ACC112 (cell line): Measurements from ENCODE around the gene CDH2.

Experiments
- H2AFZ ChIP-seq: fragments of 200-600 bp; sonication (generic); one replicate; pipeline ENCODE4 v1.6.0; 2017; ENCODE audit warnings: antibody characterized with exemption, low read length; ENCODE audit not compliant: unreplicated experiment
- H3K27ac ChIP-seq: fragments of 200-600 bp; sonication (generic); 2 replicates; pipeline ENCODE4 v1.5.1; 2014; ENCODE audit warnings: low read depth, mild to moderate bottlenecking, antibody characterized with exemption, low read length, moderate library complexity
- H3K27me3 ChIP-seq: fragments of 200-600 bp; sonication (generic); 2 replicates; pipeline ENCODE4 v1.6.1; 2014; ENCODE audit warnings: mild to moderate bottlenecking, antibody characterized with exemption, low read length, moderate library complexity, mixed read lengths; ENCODE audit not compliant: insufficient read depth
- H3K36me3 ChIP-seq: fragments of 200-600 bp; sonication (generic); 2 replicates; pipeline ENCODE4 v1.6.1; 2016; ENCODE audit warnings: mild to moderate bottlenecking, antibody characterized with exemption, low read length, moderate library complexity, mixed read lengths; ENCODE audit not compliant: insufficient read depth
- H3K4me1 ChIP-seq: fragments of 200-600 bp; sonication (generic); one replicate; pipeline ENCODE4 v1.6.1; 2016; ENCODE audit warnings: low read length, mixed read lengths; ENCODE audit not compliant: insufficient read depth, unreplicated experiment, control insufficient read depth
- H3K4me3 ChIP-seq: fragments of 200-600 bp; sonication (generic); 2 replicates; pipeline ENCODE4 v1.5.1; 2014; ENCODE audit warnings: mild to moderate bottlenecking, low read depth, low read length
- H3K79me2 ChIP-seq: fragments of 200-600 bp; sonication (generic); one replicate; pipeline ENCODE4 v1.6.0; 2016; ENCODE audit warnings: low read length; ENCODE audit not compliant: control insufficient read depth, unreplicated experiment, insufficient read depth

CDH2 gene

GRCh38 chr18:28003451-28003850, 173.5 kb downstream of the CDH2 start:
- no peak overlapping the region for H3K4me3 ChIP-seq
- peak overlapping the region; percentile 15 for H2AFZ ChIP-seq
- H3K79me2 ChIP-seq = no peaks in the 10 kb centered on the region
- H3K4me1 ChIP-seq = peaks cover 31% of the 10 kb centered on the region
- no peaks in the 10 kb centered on the region for H3K27me3 ChIP-seq
- H3K27ac ChIP-seq = peak overlapping the region; percentile 39
- 0 out of 2 replicates have a peak, but pooled peaks cover 3% of the 10 kb centered on the region for H3K36me3 ChIP-seq

GRCh38 chr18:28002841-28003240, 174.1 kb downstream of the CDH2 start:
- Histone ChIP-seq H3K79me2 (no peaks in the 10 kb centered on the region), H3K4me3 (no peak overlapping the region), H3K27ac (no peak overlapping the region), H2AFZ (no peak overlapping the region), H3K4me1 (peaks cover 30% of the 10 kb centered on the region), H3K27me3 (no peaks in the 10 kb centered on the region), H3K36me3 (0 out of 2 replicates have a peak, but pooled peaks cover 3% of the 10 kb centered on the region)

DNA sequence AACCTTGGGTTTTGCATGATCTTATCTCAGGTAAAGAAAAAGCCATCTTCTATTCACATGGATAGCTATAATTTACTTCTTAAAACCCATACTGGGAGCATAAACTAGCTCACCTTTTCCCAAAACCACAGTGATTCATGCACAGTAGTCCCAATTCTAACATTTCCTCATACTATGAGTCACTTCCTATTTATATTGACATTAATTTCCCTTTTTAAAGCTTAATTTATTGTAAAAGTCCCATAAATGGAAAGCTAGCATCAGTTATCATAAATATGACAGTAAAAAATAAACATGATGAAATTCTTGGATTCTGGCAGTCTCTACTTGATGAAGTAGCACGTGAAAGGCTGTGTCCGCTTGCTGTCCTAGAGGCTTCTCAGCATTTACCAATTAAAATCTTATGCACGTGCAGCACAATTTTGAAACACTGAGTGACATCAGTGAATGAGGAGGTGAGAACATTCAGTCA, 180.1 kb downstream of the CDH2 start:
- H3K79me2 ChIP-seq = no peaks in the 10 kb centered on the region
- H3K36me3 ChIP-seq = peaks cover 10% of the 10 kb centered on the region; the same call in 1 of the 2 replicates
- H3K4me1 ChIP-seq = peaks cover 15% of the 10 kb centered on the region

GRCh38 chr18:27995770-27996502, 181.0 kb downstream of the CDH2 start:
- H3K79me2 ChIP-seq = no peaks in the 10 kb centered on the region
- peaks cover 10% of the 10 kb centered on the region; the same call in 1 of the 2 replicates for H3K36me3 ChIP-seq
- H3K4me1 ChIP-seq = peaks cover 15% of the 10 kb centered on the region
- H3K27me3 ChIP-seq = no peaks in the 10 kb centered on the region
- no peak overlapping the region for H3K27ac ChIP-seq
- no peak overlapping the region for H3K4me3 ChIP-seq
- no peak overlapping the region for H2AFZ ChIP-seq

More for the DNA sequence above, 180.1 kb downstream of the CDH2 start:
- Histone ChIP-seq H2AFZ (no peak overlapping the region), H3K4me3 (no peak overlapping the region), H3K27ac (no peak overlapping the region), H3K27me3 (no peaks in the 10 kb centered on the region)

DNA sequence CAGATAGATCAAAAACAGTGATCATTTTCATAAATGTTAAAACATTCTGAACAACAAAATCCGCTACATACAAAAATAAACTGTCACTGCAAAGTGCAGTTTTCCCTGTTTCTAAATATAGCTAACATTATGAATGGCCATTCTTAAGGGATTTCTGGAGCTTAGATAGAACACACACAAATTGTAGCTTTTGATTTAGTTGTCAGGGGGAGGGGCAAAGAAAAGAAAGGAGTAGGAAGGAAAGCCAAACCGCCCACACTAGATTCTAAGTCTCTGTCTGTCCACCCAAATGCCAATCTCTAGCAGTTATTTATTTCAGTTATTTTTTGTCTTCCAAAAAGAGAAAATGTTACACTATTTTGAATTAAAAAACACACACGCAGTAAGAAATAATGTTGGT, 182.4 kb downstream of the CDH2 start:
- H3K36me3 ChIP-seq = peaks cover 10% of the 10 kb centered on the region; the same call in 1 of the 2 replicates
- no peak overlapping the region for H3K4me3 ChIP-seq
- H3K79me2 ChIP-seq = no peaks in the 10 kb centered on the region
- no peak overlapping the region for H2AFZ ChIP-seq
- H3K4me1 ChIP-seq = peaks cover 15% of the 10 kb centered on the region
- no peaks in the 10 kb centered on the region for H3K27me3 ChIP-seq
- no peak overlapping the region for H3K27ac ChIP-seq

DNA sequence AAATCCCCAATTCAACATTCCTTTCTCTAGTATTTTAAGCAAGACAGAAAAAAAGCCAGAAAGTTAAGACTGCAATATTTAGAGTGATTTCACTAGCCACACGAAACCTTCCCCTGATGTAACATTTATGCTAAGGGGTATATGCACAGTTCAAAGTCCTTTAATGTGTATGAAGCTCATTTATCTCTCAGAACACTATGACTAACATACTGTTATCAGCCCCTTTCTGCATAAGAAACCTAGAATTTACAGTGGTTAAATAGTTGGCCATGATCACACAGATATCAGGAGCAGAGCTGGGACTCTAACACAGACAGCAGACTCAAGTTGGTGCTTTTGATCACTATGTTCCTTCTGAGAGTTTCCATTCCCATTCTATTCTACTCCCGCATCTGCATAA, 185.5 kb downstream of the CDH2 start:
- peaks cover 3% of the 10 kb centered on the region for H3K4me1 ChIP-seq
- H2AFZ ChIP-seq = no peak overlapping the region
- no peaks in the 10 kb centered on the region for H3K27me3 ChIP-seq
- no peak overlapping the region for H3K4me3 ChIP-seq
- no peaks in the 10 kb centered on the region for H3K79me2 ChIP-seq
- no peak overlapping the region for H3K27ac ChIP-seq
- H3K36me3 ChIP-seq = peaks cover 7% of the 10 kb centered on the region; the same call in 1 of the 2 replicates

DNA sequence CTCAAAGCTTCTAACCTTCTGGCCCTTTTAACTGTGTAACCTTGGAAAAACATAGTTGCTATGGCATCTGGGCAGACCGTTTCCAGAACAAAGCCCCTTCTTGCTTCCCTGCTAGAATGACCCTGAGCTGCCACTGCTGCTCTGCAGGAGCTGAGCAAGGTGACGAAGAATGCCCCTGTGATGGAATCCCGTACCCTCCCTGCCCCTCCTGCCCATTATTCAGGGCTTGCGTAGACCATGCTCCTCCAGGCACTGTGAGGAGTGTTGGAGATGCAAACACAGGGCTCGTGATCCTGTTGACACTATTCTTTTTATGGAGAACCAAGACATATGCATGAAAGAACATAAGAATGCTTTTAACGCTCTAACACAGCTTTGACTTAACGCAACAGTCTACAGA, 191.1 kb downstream of the CDH2 start:
- Histone ChIP-seq H2AFZ (no peak overlapping the region), H3K4me3 (no peak overlapping the region), H3K79me2 (no peaks in the 10 kb centered on the region), H3K36me3 (no peaks in the 10 kb centered on the region; the same call in 1 of the 2 replicates), H3K27me3 (no peaks in the 10 kb centered on the region), H3K4me1 (no peaks in the 10 kb centered on the region), H3K27ac (no peak overlapping the region)

GRCh38 chr18:27983780-27984179, 193.2 kb downstream of the CDH2 start:
- Histone ChIP-seq H3K27me3 (no peaks in the 10 kb centered on the region), H3K4me3 (no peak overlapping the region), H3K4me1 (no peaks in the 10 kb centered on the region), H2AFZ (no peak overlapping the region), H3K27ac (no peak overlapping the region), H3K36me3 (no peaks in the 10 kb centered on the region; the same call in 1 of the 2 replicates), H3K79me2 (no peaks in the 10 kb centered on the region)

GRCh38 chr18:27976806-27977408, 200.0 kb downstream of the CDH2 start:
- Histone ChIP-seq H3K4me3 (no peak overlapping the region), H3K27me3 (no peaks in the 10 kb centered on the region), H2AFZ (no peak overlapping the region), H3K36me3 (peaks cover 9% of the 10 kb centered on the region), H3K27ac (no peak overlapping the region), H3K4me1 (no peaks in the 10 kb centered on the region), H3K79me2 (no peaks in the 10 kb centered on the region)

GRCh38 chr18:27970321-27970720, 206.6 kb downstream of the CDH2 start:
- H3K36me3 ChIP-seq = peaks cover 6% of the 10 kb centered on the region; the same call in 1 of the 2 replicates
- H2AFZ ChIP-seq = no peak overlapping the region
- no peak overlapping the region for H3K27ac ChIP-seq
- H3K4me3 ChIP-seq = no peak overlapping the region
- no peaks in the 10 kb centered on the region for H3K79me2 ChIP-seq
- H3K27me3 ChIP-seq = no peaks in the 10 kb centered on the region
- H3K4me1 ChIP-seq = peaks cover 12% of the 10 kb centered on the region

- no peaks in the 10 kb centered on the region for H3K79me2 ChIP-seq
- H2AFZ ChIP-seq = no peak overlapping the region
- peaks cover 16% of the 10 kb centered on the region; the same call in 1 of the 2 replicates for H3K36me3 ChIP-seq
- H3K27me3 ChIP-seq = no peaks in the 10 kb centered on the region
- H3K27ac ChIP-seq = no peak overlapping the region
- H3K4me1 ChIP-seq = peaks cover 22% of the 10 kb centered on the region
- H3K4me3 ChIP-seq = no peak overlapping the region
Measured at GRCh38 chr18:27969206-27969605, 207.7 kb downstream of the CDH2 start.
